GM21737 (cell line): Measurements from ENCODE around the gene ALDH1L1.

ENCODE experiments used
- ATAC-seq: cut with Tn5 transposase; IDR thresholded peaks from one replicate; pipeline ENCODE4 v1.9.1; 2021; ENCODE audit warnings: mild to moderate bottlenecking, moderate library complexity; ENCODE audit not compliant: unreplicated experiment

Gene ALDH1L1

DNA sequence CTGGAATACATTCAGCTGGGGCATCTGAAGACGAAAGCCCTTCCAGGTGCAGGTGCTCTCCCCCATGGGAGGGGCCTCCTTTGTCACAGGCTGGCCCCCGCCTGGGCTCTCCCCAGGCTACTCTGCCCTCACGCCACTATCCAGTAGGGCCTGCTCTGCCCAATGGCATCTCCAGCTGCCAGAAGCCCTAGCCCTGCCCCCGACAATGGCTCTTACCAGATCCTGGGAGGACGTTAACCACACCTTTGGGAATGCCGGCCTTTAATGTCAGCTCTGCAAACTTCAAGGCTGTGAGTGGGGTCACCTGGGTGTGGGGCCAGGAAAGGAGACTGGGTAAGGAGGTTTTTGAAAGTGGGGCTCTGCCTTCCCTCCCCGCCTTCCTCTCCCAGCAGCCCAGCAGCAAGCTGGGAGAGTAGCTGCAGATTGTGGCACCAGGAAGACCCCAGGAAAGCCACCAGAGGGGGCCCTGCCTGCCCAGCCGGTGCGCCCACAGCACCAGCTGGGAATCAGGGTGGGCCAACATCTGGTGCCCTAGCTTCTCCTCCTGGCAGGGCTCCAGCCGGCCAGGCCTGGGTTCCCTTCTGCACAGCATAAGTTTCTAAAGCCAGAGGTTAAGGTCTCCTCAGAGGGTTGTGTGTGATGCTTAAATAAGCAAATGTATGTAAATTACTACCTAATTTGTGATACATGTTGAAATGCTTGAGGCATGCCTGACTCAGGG, 56.1 kb downstream of the ALDH1L1 start:
- no peak for ATAC-seq

DNA sequence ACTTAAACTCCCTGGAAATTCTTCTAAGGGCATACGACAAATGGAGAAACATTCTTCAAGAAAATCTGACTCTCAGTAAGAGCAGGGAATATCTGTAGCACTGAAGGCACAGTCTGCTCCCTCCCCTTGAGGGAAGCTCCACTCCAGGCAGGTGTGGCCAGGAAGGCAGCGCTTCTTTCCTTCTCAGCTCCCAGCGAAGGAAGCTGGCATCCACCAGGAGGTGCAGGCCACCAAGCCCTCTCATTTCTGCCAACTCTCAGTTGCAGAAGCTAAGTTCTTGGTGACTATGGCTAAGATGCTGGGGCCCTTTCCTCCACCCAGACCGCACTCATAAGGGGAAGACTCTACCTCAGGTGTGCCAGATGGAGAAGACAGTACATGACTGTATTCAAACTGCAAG, 58.8 kb downstream of the ALDH1L1 start:
- no peak for ATAC-seq

DNA sequence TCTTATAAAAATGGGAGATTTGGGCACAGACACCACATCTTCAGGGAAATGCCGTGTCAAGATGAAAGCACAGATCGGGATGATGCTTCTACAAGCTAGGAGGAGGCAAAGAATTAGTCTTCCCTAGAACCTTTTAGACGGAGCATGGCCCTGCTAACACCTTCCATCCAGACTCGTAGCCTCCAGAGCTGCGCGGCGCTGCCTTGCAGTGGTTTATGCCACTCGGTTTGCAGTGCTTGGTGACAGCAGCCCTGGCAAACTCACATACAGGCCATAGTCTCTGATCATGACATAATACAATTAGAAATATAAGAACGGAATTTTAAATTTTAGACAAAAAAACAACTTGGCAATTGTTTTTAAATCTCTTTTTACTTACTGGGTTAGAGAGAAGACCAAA, 59.3 kb downstream of the ALDH1L1 start:
- no peak for ATAC-seq

DNA sequence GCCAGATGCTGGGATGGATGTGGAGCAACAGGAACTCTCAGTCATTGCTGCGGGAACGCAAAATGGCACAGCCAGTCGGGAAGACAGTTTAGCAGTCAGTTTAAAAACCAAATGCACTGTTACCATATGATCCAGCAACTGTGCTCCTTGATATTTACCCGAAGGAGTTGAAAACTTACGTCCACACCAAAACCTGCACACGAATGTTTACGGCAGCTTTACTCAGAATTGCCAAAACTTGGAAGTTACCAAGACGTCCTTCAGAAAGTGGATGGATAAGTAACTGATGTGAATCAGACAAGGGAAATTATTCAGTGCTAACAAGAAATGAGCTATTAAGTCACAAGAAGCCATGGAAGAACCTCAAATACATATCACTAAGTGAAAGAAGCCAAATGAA, 60.4 kb downstream of the ALDH1L1 start:
- ATAC-seq, result no peak

DNA sequence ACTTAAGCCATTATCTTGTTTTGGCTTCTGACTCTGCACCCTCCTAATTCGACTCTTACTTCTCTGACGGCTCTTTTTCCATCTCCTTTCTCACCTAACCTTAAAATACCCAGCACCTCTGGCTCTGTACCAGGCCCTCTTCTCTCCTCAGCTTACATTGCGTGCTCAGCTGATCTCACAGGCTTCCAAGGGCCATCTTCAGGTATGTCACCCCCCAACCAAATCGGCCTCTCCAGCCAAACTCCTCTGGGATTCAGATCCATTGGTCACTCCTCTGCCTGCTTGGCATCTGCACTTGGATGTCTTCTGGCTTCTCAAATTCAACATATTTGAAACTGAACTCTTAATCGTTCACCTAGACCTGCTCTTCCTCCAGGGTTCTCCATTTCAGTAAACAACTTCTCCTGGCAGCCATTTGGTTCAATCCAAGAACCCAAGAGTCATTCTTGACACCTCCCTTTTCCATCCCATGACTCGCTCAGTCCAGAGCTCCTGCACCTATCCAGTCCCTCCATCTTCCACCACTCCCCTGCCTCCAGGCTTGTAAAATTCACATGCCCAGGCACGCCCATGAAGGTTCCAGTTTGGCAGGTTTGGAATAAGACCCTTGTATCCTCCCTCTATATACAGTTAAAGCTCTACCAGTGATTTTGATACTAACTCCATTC, 61.2 kb downstream of the ALDH1L1 start:
- no peak for ATAC-seq

DNA sequence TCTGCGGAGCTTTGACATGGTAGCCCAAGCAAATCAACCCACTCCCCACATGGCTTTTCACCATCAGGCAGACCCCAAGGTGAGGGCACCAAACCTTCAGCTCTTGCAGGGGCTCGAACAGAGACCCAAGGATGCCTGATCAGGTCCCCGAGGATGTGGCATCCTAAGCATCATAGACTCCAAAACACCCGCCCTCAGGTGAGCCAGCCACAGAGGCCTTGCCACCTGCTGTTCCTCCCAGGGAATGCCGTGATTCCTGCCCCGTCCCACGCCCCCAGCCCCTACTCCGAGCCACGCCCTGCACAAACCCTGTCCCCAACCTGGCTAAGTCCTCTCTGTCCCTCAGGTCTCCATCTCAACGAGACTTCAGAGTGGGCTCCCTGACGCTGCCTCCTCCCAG, 61.8 kb downstream of the ALDH1L1 start:
- no peak for ATAC-seq

DNA sequence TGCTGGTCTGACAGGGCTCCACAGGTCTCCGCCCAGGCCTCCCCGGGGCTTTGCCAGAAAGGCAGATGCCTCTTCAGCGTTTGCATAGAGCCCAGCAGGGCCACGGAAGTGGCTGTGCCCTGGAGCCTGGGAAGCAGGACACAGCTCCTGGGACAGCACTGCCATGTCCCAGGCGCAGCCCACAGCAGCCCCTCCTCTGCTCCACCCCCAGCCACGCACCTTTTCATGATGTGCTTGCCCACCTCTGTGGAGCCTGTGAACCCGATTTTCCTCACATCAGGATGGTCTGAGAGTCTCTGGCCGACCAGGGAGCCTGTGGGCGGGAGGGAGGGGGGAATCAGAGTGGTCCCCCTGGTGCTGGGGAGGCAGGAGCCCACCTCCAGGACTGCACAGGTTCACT, 62.6 kb downstream of the ALDH1L1 start:
- ATAC-seq, result no peak

DNA sequence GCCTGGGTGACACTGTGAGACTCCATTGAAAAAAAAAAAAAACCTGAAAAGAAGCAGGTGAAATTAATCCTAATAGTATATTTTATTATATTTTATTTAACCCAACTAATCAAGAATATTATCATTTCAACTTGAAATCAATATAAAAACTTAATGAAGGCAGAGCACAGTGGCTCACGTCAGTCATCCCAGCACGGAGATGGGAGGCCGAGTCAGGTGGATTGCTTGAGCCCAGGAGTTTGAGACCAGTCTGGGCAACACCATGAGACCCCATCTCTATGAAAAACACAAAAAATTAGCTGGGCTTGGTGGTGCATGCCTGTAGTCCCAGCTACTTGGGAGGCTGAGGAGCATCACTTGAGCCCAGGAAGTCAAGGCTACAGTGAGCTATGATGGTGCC, 63.2 kb downstream of the ALDH1L1 start:
- ATAC-seq, result no peak

DNA sequence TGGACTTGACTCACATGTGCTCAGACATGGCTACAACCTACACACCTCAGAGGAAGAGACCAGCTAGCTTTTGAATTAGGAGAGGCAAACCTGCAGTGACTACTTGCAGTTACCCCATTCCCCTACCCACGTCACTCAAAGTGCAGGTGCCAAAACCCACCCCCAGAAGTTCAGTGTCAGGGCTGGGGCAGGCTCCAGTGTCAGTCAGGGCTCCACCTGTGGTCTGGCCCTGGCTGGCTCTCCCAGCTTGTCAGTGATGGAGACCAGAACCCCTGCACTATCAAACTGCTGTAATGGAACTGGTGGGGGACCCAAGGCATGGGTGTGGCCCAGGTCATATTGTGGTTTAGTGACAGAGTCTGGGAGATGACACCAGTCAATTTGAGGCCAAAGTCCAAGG, 63.9 kb downstream of the ALDH1L1 start:
- no peak for ATAC-seq

DNA sequence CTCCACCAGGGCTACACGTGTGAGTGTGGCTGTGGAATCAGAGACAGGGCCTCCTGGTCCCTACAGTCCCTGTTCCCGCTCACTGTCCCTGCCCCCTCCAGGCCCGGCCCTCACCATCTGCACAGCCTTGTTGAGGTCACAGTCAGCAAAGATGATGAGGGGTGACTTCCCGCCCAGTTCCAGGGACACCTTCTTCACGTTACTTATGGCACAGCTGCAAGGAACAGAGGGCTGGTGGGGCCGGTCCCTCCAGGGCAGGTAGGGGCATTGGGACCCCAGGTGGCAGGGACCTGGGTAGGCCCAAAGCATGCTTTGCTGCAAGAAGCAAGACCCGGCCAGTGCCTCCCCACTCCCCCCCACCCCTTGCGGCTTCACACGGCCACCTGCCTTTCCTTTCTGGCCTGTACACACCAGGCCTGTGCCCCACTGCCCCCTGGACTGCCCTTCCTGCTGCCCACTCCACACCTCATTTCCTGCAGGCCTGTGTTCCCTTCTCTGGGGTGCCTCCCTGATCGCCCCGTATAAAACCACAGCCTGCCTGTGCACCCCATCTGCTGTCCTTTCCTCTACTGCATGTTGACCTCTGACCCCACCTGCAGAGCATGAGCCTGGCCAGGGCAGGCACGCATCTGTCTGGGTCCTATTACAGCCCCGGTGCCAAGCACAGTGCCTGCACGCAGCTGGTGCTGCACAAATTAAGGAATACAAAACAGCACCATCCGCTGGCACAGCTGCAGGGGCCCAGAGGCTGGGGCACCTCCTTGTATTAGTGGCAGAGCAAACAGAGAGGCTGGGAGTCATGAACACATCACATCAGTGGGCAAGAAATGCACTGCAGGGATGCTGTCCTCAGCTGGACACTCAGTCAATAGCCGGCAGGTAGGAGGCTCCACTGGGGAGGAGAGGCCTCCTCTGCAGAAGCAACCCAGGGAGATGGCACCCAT, 65.7 kb downstream of the ALDH1L1 start:
- no peak for ATAC-seq

DNA sequence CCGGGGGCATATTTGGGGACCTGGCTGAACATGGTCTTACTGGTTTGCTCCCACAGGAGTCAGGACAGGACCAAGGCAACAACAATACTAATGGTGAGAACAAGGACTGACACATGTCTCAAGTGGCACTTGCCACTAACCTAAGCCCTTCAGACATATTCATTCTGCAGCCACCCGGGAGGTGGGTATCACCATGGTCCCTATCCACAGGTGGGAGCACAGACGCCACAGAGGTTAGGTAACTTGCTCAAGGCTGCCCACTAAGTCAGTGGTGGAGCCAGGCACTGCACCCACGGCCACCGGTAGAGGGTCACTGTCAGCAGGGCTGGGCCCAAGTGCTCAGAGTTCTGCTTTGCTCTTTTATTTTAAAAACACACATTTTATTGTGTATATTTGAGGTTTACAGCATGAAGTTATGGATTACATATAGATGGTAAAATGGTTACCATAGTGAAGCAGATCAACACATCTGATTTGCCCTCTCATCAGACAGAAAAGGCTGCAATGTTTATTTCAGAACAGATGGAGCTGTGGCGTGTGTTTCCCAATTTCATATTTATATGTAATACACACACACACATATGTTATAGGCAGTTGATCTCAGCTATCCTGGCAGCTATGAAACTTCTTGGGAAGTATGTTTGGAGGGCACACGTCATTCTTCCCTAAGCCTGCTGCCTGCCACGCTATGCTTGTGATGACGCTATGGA, 66.5 kb downstream of the ALDH1L1 start:
- ATAC-seq, result no peak

DNA sequence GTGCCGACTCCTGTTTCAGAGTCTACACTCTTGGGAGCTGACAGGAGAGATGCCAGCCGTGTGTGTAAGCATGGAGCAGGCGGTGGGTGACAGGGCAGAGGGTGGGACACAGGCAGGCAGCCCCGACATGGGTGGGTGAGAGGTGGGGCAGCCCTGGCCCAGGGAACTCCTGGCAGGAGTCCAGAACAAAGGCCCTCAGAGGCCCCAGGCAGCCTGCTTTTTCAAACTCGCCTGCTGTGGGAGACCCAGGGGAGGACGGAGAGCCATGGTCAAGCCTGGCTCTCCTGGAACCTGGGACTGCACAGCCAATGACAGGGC, 67.2 kb downstream of the ALDH1L1 start:
- ATAC-seq, result no peak

DNA sequence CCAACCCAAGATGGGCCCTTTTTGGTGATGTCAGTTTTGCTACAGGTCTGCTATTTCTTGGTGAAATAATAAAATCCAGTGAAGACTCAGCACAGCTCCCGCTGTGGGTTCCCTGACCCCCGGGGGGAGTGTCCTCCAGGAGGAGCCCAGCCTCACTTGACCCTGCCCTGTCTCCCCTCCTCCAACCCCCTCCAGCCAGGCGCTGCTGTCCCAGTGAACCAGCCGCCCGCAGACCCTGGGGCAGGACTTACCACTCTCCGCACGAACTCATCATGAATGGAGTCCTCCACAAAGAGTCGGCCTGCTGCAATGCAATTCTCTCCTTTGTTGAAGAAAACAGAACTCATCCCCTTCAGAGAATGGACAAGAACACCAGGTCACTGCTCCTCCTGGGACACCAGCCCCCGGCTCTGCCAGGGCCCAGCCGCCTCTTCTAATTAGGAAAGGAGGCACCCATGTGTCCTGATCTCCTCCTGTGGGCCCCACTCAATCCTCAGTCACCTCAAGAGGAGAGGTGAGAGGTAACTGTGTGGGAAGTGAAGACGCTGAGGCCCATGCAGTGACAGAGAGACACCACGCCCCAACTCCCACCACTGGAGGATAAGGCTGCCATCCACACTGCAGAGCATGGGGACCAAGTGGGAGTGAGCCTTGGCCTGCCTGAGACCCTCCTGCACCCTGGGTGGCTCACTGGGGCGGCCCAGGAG, 67.7 kb downstream of the ALDH1L1 start:
- no peak for ATAC-seq

DNA sequence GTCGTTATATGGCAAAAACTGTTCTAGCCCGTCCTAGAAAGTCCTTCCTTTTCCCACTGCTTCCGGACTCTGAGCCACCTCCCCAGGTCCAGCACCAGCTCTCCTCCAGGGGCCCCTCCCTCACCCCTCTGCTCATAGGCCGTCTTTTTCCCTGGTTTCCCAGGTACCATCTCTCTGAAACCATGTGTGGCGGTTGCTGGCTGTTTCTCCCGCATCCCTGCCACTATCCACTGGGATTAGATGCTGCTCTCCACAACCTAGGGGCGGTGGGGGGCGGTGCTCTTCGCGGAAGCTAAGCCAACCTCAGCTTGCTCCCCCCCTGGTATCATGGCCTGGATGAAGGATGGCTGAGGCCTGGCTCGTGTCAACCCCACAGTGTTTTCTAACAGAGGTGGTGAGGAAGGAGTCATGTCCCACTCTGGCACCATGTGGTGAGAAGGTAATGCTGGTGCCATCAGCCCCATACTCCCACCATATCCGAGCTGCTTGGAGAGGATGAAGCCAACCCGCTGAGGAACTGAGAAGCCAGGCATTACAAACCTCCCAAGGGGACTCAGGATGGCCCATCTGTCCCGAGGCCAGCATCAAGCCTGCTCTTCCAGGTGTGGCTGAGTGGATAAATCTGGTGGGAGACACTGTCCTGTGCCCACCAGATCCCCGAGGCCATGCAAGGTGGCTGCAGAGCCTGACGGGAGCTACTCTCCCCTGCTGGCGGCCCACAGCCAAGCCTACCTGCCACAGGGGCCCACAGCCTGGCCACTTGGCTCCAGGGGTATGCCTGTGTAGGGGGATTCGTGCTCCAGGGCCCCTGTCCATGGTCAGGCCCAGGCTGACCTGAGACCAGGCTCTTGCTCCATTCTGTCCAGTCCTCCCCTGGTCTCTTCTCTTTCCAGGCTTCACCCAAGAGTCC, 68.6 kb downstream of the ALDH1L1 start:
- no peak for ATAC-seq

DNA sequence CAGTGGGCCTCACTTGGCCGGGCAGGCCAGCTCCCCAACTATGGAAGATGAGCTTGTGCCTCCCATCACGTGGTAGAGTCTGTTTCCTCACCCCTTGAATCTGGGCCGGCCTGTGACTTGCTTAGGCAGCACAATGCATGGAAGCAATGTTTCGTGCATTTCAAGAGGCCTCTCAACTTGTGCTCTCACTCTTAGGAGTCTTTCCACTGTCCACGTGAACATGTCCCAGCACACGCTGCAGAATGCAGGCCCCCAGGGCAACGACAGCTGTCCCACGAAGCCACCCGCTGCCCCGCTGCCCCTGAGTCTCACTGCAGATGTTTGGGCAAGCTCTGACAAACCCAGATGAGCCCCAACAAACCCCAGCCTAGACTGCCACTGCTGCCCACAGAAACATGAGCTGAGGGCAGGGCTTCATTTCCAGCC, 69.2 kb downstream of the ALDH1L1 start:
- no peak for ATAC-seq

DNA sequence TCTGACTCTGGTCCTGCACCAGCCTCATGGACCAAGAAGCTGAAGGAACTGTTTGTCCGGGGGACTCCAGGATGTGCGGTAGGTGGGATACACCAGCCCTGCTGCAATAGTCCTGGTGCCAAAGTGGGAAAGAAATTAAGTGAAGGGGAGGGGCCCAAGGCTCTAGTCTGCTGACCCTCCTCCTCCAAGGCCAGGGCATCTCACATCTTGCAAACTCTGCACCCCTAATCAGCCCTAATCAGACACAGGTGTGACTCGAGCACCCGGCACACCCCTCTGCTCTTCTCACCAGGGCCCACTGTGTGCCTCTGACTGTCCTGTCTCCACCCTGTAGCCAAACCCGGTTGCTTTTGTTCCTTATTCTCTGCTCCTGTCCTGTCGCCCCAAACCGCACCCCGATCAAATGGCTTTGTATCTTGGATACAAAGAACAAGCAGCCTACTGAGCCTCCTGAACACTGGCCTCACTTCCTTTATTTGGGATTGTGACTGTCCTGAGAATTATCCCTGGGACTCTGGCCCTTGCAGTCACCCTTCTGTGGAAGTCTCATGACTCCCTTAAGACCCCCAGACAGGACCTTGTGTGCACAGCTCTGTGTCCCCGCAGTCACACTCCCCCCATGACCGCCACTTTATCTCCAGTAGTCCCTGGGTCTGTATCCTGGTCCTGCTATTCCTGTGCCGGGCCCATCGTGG, 69.8 kb downstream of the ALDH1L1 start:
- no peak for ATAC-seq

DNA sequence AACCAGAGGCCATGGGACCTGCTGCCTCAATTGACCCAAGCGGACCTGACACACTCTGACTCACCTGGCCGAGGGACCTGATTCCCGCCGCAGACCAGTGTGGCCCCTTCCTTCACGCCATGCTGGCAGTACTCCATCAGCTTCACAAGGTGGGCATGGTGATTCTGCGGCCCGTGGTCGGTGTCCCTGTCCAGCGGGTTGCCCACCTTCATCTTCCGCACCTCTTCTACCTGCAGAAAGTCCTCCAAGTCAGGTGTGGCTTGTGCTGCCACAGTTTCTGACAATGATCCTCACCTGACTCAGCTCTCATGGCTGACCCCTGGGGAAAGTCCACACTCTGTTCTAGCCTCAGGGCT, 70.5 kb downstream of the ALDH1L1 start:
- no peak for ATAC-seq

DNA sequence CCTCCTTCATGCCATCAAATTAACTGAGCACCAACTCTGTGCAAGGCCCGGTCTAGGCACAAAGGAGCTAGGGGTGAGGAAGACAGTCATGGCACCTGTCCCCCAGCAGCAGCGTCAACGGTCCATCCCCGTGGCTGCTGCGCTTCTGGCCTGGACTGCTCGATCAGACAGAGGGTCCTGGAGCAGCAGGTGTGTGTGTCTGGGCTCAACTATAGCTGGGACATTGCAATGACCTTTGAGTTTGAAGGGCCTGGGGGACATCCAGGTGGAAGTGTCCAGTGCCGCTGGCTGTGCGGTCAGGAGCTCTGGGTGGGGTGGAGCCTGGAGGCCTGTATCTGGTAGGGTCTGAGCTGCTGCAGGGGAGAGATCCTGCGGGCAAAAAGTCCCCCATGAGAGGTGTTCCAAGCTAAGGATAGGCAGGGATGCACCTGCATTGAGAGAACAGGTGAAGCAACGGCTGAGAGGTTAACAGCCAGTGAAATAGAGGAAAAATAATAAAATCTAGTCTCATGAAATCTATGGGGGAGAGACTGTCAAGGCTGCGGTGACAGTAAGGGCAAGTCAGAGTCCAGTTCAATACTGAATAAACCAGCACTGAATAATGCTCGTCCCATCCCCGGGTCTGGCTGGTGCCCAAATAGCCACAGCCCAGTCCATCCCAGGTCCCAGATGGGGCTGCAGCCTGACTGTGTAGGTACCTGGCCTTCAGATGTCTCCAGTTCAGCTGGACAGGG, 71.1 kb downstream of the ALDH1L1 start:
- no peak for ATAC-seq
